Cardiac fibroblast (primary cell): ENCODE measurements around the gene IQCE.
A peak's percentile ranks its signal among the peaks of the same experiment; 100 is the strongest.

Experiments
- DNase-seq, 2 donors: peaks; one replicate each; pipeline versions ENCODE4 v3.0.0 to v3.0.0-alpha.2; 2010; ENCODE audit warnings: low read depth in 2 of 2
- H3K4me3 ChIP-seq, 2 donors: replicated peaks in 1 of 2; 1 replicate in 1 of 2; 2 replicates in 1 of 2; pipeline ENCODE4 v1.5.1; 2011; ENCODE audit warnings: low read depth in 2 of 2, low read length in 2 of 2, mild to moderate bottlenecking in 2 of 2, moderate library complexity in 1 of 2
- CTCF ChIP-seq: IDR thresholded peaks from one replicate; pipeline ENCODE4 v1.5.1; 2011; ENCODE audit warnings: low read depth, mild to moderate bottlenecking, low read length, inconsistent platforms

IQCE gene

GRCh38 chr7:2655870-2656614, 97.3 kb downstream of the IQCE start:
- TF ChIP-seq CTCF, result no peak
- no peak for DNase-seq
- H3K4me3 ChIP-seq, result no peak overlapping the region

- no peak for TF ChIP-seq CTCF
- H3K4me3 ChIP-seq, result no peak overlapping the region
Observed at GRCh38 chr7:2657208-2657607, 98.4 kb downstream of the IQCE start.

GRCh38 chr7:2657920-2658671, 99.3 kb downstream of the IQCE start:
- H3K4me3 ChIP-seq, result no peak overlapping the region
- no peak for TF ChIP-seq CTCF
- no peak for DNase-seq

More at GRCh38 chr7:2657208-2657607, 98.4 kb downstream of the IQCE start:
- no peak for DNase-seq

GRCh38 chr7:2658941-2659340, 100.2 kb downstream of the IQCE start:
- H3K4me3 ChIP-seq, result no peak overlapping the region
- no peak for TF ChIP-seq CTCF
- no peak for DNase-seq

- no peak overlapping the region for H3K4me3 ChIP-seq
- no peak for TF ChIP-seq CTCF
- DNase-seq, result no peak
Observed at GRCh38 chr7:2659556-2660358, 101.0 kb downstream of the IQCE start.

GRCh38 chr7:2660359-2661095, 101.7 kb downstream of the IQCE start:
- no peak overlapping the region for H3K4me3 ChIP-seq
- DNase-seq, result no peak
- peak; percentile 32 for TF ChIP-seq CTCF
